ENCODE data around the gene TRAK1.

DNA sequence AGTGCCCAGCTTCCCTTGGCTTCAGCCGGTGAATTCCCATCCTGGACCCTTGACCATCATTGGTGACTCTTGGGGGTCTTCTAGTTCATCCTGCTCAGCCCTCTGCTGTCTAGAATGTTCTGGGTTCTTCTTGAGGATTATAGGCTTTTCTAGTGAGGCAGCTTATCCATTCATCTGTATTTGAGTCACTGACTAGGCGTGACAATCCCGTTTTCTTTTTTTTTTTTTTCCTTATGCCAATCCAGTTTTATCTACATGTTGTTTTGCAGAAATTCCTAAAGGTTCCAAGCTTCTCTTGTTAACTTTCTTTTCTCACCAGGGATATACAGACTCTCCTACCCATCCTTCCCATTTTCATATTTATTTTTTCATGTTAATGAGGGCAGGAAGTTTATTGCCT is 6.6 kb upstream of the TRAK1 start:
- TF ChIP-seq POLR2A (IDR thresholded peaks at IDR 0.05; ENCODE audit: low read depth, low read length) (no peak), POLR2AphosphoS5 (IDR thresholded peaks at IDR 0.05; ENCODE audit: low read depth, low read length) (no peak), PAX5 (IDR thresholded peaks at IDR 0.05; ENCODE audit: insufficient read depth, low read length, severe bottlenecking) (no peak), TAF1 (IDR thresholded peaks at IDR 0.05; ENCODE audit: low read depth, low read length) (no peak), SPI1 (IDR thresholded peaks at IDR 0.05; ENCODE audit: low read depth, low read length) (no peak)

Measured in GM12891 (cell line).